Globus pallidus (tissue), 1 donor: ENCODE measurements around the gene DCN.
"Not testable (repeated sequence)": the region's sequence is repeated elsewhere in the genome, so short reads cannot be mapped to it uniquely, and the experiment has no call there.

Experiments used
- DNase-seq: peaks from one replicate; pipeline ENCODE4 v3.0.0-alpha.2; 2015; ENCODE audit warnings: low spot score

The DCN gene, protein sequence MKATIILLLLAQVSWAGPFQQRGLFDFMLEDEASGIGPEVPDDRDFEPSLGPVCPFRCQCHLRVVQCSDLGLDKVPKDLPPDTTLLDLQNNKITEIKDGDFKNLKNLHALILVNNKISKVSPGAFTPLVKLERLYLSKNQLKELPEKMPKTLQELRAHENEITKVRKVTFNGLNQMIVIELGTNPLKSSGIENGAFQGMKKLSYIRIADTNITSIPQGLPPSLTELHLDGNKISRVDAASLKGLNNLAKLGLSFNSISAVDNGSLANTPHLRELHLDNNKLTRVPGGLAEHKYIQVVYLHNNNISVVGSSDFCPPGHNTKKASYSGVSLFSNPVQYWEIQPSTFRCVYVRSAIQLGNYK

DNA sequence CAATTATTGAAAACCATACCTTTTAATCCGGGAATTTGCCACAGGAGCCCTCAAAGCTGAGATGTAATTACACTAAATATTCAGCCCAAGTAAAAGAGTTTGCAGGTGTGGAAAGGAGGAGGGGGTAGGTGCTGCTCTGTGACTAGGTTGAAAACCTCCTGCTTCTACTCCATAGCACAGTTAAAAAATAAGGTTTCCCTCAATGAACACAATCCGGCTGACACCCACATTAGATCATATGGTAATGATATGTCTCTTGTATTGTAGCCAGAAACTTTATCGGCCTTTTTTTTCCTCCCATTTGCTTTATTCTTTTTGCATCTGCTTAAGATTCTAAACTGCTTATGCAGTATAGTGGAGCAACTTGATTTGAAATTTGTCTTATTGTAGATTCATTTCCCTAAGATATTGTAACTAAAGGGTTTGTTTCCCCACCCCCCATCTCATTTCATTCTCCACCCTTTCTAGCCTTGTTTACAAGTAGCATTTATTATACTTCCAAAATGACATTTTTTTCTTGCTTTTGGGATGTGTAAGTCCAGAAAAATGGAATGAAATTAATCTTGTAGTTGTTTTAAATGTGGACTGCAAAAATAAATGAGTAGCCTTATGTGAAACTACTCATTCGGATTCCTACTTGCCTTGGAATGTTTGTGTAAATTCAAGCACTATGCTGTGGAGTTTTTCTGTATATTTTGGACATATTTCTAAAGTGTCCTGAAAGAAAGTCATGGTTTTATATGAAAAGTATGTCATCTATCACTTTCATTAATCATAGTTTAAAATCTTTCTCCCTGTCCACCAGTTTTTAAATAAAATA lies at the start of gene DCN:
DCN (minus strand) TSS at position 182 of the 820 bp plus-strand sequence. CDS start 4,265 bp downstream, outside the sequence.
- DNase-seq = no peak

DNA sequence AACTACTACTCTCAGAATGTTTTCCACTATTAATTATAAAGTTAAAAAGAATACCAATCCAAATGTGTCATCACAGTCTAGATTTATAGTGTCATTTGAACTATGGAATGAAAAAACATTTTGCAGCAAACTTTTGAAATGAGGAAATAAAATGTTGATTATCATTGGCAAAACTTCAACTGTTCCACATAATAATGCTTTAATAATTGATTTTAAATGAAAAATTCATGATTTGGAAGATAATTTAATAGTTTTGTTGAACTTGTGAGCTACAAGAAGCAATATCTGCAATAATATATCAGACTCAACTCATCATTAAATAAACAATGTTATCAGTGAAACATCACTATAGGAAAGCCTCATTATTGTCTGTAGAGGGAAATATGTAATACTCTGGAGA lies 48.2 kb upstream of the DCN start:
- DNase-seq = no peak

DNA sequence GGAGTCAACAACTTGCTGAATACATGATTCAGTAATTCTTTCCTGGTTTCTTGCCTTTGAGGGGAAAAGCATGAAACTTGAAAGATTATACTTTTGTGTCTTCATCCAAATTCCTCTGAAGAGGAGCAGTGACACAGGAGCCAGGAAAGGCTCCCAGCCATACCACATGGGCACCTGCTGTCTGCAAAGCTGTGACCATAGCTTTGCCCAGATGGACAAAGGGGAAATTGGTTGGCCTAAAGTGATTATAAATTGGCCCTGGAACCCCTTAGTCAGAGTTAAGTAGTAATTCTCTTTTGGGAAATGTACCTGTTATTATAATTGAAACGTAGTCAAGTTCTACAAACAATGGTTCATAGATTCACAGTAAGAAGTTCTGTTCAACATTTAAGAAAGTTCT lies 44.3 kb upstream of the DCN start:
- DNase-seq = no peak

DNA sequence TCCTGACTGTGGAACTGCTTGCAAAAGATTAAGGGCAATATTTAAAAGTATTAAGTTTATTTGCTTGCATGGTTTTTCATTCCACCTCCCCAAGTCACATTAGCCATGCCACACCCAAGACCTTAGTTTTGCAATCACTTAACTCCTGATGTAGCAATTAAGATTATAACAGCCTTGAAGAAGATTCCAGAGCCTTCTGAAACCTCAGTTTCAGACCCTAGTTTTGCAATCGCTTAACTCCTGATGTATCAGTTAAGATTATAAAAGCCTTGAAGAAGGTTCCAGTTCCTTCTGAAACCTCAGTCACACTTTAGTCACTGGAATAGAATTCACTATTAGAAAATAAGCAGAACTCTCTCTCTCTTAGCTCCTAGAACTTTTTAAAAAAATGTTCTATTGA lies 42.7 kb upstream of the DCN start:
- DNase-seq = no peak

DNA sequence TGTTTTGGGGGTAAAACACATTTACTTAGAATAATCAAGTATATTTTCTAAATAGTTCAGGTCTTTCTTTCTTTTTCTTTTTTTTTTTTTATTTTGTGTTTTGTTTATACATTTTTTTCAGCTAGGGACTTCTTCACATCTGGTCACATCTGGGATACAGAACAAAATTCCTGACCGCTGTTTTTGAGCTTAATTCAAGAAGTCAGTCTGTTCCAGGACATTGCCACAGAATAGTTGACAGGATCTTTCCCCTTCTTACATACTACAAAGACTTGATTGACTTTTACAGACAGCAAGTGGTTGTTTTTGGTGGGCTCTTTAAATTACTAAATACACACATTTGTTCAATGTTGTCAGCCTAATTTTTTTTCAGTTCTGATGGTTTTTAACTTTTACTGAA lies 41.8 kb upstream of the DCN start:
- no peak for DNase-seq

DNA sequence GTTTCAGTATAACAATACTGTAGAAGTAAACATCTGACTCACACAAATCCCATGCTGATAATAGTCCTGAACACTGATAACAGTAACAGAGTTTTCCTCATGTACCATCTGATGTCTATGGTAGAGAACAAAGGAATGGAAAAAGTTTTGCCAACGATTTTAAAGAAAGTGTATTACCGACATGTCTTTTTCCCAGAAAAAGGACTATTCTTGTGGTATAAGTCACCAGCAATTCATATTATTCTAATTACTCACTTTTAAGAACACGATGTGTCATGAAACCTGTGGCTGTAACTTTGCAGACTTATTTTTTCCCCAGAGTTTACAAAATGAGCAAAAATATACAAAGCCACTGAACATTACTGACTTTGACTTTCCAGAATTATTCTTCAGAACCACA lies 40.1 kb upstream of the DCN start:
- no peak for DNase-seq

DNA sequence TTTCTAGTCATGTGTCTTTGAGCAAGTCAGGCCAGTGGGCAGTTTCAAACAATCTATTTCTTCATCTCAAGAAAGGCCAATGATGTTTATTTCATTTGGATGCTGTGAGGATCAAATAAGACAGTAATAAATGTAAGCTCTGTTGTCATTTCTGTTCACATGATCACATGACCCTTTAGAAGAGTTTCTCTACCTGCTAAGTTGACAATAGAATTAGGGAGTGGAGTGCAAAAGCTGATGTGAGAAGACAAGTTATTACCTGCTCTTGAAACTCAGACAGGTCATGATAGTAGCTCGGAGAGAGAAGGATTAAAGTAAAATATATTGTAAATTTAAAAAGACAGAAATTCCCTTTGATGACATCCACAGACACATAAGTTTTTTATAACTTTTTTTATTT lies 37.3 kb upstream of the DCN start:
- no peak for DNase-seq

DNA sequence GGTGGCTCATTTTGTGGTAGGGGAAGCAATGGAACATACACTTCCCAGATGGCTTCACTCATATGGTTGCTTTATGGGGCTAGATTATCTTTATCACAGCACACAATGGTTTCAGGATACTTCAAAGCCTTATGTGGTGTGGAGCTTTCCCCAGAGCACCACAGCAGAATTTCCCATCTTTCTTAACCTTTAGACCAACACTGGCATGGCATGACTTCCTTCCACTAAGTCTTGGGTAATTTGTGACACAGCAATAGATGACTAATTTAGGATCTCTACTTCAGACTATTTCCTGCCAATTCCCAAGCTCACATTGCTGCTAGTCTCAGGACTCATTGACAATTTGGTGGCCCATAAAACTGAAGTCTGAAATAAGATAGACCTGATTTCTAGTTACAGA lies 36.9 kb upstream of the DCN start:
- DNase-seq = no peak

DNA sequence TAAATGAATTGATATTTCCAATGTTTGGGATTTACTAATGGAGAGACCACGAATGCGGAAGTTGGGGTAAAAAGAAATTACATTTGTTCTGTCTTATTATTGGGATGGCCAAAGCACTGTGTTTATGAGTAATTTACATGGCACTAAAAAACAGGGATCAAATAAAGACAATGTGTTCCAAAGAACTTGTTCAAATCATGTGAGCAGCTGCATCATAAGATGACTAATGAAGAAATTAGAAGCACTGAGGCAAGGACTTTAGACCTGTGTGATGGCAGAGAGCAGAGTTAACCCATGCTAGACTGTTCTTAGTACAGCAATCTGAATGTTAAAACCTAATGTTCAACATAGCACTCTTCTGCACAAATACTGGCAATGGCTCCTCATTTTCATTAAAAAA lies 34.3 kb upstream of the DCN start:
- DNase-seq = no peak

DNA sequence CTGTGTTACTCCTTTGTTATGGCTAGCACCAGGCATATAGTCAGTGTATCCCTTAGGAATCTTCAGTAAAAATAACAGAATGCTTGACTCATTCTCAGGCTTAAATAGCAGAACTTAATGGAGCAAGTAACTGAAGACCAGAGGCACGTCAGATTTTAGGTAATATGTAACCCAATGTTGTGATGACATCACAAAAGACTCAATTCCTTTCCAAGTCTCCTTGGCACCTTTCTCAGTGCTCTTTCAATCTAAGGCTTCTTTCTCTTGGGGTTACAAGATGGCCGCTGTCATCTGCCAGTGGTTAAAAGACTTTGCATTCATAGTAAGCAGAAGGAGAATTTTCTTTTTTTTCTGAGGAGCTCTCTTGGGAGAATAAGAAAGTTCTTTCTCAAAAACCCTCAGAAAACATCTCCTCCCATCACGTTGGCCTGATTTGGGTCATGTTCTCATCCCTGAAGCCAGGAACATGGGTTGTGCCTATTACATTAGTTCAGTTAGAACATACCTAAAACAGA lies 33.4 kb upstream of the DCN start:
- no peak for DNase-seq

DNA sequence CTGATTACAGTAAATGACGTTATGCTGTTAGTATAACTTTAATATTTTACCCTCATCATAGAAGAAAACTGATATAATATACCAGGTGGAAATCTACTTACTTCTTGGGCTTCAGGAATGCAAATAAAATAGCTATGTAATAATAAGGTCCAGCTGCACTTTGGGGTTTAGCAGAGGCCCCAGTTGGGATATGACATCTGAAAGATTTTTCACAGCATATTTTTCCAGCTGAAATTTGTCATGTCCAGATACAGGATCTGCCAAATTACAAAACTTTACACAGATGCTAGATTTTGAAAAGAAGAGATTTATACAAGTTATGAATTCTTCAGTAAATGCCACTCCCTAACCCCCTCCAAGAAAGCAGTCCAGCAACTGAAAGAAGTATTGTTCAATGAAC lies 29.2 kb upstream of the DCN start:
- no peak for DNase-seq

DNA sequence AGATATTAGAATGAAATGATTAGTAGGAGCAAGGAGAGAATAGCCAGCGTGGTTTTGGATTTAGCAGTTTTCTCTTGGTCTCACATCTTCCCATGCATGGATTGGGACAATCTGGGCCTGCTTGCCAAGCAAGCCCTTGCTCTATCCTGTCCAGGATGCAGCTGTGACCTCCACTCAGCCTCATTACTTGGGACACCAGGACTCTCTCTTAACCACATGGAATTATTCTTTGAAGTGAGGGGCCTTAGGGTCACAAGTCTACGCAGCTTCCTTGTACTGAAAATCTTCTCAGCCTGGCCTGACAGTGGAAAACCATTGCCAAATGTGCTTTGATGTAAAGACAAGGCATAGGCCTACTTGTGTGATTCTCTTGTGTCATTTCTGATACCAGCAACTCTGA lies 28.0 kb upstream of the DCN start:
- no peak for DNase-seq

DNA sequence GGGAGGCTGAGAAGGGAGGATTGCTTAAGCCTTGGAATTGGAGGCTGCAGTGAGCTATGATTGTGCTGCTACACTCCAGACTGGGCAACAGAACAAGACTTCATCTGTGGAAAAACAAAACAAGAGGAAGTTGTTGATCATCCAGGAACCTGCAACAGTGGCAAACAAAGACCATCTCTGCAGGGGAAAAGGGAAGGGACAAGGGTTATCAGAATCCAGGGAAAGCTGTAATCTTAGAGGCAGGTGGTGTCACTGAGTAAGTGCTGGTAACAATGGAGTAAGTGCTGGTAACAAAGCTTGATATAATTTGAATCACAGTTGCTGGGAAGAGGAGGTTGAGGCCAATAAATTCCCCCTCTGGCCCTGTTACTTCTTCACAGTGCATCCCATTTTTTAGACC lies 27.5 kb upstream of the DCN start:
- DNase-seq = no peak

DNA sequence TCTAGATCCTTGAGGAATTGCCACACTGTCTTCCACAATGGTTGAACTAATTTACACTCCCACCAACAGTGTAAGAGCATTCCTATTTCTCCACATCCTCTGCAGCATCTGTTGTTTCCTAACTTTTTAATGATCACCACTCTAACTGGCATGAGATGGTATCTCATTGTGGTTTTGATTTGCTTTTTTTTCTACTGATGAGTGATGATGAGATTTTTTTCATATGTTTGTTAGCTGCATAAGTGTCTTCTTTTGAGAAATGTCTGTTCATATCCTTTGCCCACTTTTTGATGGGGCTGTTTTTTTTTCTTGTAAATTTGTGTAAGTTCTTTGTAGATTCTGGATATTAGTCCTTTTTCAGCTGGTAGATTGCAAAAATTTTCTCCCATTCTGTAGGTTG lies 24.7 kb upstream of the DCN start:
- DNase-seq = not testable (repeated sequence)

DNA sequence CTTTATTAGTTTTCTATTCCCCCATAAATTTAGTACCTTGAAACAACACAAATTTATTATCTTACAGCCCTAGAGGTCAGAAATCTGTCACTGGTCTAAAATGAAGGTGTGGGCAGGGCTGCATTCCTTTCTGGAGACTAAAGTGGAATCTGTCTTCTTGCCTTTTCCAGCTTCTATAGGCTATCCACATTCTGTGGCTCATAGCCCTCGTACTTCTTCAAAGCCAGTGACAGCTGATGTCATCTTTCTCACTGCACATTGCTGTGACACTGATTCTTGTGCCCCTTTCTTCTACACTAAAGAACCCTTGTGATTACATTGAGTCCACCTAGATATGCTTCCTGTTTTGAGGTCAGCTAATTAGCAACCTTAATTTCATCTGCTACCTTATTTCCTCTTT lies 23.2 kb upstream of the DCN start:
- no peak for DNase-seq

DNA sequence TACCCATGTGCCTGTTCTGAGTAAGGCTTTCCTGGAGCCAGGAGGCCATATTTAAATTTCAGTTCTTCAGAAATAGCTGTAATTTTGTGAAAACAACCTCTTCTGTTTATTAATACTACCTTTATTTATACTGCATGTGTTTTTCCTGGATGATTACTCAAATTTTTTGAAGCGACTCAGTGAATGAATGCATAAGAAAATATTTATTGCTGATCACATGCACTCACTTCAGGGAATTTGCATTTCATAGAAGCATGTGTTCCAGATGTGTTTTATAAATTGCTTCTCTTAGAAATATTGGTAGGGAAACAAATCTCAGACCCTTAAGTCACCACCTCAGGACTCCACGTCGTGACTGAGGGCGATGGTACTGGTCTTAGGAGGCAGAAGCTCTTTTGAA lies 21.8 kb upstream of the DCN start:
- DNase-seq = no peak

DNA sequence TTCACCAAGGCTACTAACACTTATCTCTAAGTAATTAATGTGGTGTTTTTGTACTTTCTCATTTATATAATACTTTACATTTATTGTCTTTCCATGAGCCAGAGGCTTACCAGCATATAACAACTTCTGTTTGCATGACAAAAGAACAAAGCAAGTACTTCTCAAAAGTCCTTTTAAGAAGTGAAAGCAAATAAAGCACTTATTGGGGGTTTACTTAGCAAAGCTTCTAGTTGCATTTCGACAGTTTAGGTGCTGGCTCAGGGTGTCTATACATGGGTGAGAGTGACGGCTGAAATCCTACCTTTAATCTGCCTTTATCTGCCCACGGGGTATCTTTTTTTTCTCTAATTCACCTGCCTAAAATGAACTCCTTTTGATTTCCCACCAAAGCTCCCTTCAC lies 21.0 kb upstream of the DCN start:
- DNase-seq = no peak

DNA sequence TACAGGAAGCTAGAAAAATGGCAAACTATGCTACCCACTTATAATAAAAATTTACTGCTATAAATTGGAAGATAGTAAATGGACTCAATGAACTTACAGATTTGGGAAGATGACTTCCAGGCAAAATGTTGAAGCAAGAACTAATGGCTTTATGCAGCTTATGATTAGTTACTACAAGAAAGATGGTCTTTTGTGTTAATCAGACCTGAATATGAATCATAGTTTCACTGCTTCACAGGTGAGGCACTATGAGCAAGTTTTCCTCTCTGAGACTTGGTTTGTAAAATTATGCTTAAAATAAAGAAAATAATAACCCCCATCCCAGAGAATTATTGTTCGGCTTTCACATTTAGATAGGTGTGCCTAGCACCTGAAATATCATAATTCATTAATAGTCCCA lies 19.8 kb upstream of the DCN start:
- DNase-seq = no peak

DNA sequence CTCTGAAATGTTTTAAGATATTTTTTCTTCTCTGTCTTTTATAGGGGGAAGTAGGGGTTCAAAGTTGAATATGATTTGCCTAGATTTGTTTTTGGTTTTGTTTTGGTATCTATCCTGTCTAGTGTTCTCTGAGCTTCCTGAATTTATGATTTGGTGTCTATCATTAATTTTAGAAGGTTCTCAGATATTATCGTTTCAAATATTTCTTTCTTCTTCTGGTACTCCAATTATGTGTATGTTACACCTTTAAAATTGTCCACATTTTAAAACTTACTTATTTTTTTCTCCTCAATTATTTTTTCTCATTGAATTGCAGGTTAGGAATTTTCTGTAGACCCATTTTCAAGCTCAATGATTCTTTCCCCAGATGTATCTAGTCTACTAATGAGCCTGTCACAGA lies 13.8 kb upstream of the DCN start:
- no peak for DNase-seq

DNA sequence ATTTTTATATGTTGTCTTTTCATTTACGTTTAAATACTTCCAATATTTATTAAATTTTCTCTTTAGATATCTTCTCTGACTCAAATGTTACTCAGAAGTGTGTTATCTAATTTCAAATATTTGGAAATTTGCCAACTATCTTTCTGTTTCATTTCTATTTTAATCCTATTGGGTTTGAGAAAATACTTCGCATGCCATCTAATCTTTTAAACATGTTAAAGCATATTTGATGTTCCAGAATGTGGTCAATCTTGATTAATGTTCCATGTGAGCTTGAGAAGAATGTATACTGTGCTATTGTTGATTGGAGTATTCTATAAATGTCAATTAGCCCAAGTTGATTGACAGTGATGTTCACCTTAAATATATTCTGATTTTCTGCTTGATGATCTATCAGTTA lies 11.9 kb upstream of the DCN start:
- DNase-seq = no peak

DNA sequence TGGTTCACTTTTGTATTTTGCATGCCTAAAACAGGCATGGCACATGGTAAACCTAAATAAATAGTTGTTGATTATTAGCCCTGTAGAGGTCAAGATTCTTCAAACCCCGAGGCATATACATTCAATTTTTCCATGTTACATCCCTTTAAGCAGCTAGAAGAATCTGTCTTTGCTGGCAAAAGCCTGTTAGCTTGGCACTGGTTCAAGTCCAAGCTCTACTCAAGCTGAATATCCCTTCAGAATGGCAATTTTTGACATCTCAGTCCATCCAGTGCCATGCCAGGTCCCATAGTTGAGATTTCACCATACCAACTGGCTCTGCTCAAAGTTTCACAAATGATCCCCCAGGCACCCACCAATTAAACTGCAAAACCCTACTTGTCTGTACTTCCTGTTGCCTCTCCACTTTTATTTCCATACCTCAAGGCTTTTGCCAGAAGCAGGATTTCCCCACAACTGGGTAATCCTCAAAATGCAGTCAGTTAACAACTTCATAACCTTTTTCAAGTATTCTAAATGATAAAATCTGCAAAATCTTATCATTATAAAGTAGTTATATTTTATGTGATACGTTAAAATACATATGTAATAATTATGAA lies 9.0 kb upstream of the DCN start:
- no peak for DNase-seq

DNA sequence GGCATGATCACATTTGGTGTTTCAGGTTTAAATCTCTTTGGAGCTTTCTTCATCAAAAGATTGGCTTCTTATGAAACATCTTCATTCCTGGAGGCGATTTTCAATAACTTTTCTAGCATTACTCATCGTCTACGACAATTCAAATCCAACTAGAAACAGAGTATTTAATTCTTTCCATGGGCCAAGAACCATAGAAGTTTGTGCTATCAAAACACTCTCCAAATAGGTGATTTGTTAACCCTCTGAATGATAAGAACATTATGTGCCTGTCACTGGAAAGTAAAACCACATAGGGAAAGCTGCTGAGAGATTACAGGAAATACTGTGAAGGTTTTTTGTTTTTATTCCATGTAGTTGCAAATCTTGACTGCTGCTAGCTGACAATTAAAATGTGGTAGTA lies 6.9 kb upstream of the DCN start:
- no peak for DNase-seq

DNA sequence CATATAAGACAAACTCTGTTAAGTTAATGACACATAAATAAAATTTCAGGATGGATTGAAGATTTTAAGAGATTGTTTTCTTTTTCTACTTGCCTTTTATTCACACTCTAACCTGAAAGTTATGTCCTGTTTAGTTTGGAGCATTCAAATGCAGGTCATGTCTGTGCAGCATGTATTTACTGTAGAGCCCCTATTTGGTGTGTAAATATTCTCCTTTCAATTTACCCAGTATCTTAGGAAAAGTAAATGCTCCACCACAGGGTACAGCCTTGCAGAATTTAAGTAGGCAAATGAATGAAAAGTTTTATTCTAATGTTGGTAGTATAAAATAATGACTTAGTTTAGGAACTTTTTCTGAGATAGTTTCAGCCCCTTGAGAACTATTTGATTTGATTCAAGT lies 6.2 kb upstream of the DCN start:
- no peak for DNase-seq
